ENCODE data around the gene S100A3. TPM values are rescaled to one million over a fixed set of nuclear protein-coding genes. Genes with fewer than 3 reads are reported as not detected.

S100A3 gene
- polyA plus RNA-seq, 1 donor from 2014 or later, result not detected

DNA sequence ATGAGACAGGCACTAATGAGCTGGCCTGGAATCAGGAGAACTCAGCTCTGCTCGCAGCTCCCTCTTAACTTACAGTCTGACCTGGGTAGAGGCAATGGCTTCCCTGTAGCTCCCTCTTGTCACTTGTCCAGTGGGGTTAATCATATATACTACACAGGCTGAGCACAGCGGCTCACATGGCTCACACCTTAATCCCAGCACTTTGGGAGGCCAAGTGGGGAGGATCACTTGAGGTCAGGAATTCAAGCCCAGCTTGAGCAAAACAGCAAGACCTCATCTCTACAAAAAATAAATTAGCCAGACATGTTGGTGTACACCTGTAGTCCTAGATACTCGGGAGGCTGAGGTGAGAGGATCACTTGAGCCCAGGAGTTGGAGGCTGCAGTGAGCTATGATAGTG is 17.4 kb downstream of the S100A3 start:
- no peaks in the 10 kb centered on the region for H3F3A ChIP-seq (ENCODE audit: insufficient read depth, low read length, poor library complexity, severe bottlenecking)
- no peaks in the 10 kb centered on the region for H3K79me2 ChIP-seq (replicated peaks; ENCODE audit: insufficient read depth, low read length)
- no peaks in the 10 kb centered on the region for H3K9me3 ChIP-seq (ENCODE audit: low read length)
- no peak overlapping the region for H3K9ac ChIP-seq (ENCODE audit: low read length)
- H3K9me2 ChIP-seq (ENCODE audit: insufficient read depth, low read length), result no peaks in the 10 kb centered on the region
- no peak for TF ChIP-seq MXI1 (conservative IDR thresholded peaks at IDR 0.05; ENCODE audit: poor library complexity, severe bottlenecking)
- no peak overlapping the region for H3K4me3 ChIP-seq (ENCODE audit: low read length)
- H3K36me3 ChIP-seq (ENCODE audit: insufficient read depth, low read length), result no peaks in the 10 kb centered on the region
- H4K20me1 ChIP-seq (ENCODE audit: insufficient read depth), result no peaks in the 10 kb centered on the region
- no peak overlapping the region for H2AFZ ChIP-seq (ENCODE audit: low read depth, low read length)
- H3K27ac ChIP-seq (ENCODE audit: low read length), result no peak overlapping the region
- peaks cover 5% of the 10 kb centered on the region for H3K27me3 ChIP-seq (ENCODE audit: insufficient read depth, low read depth, low read length)
- no peak overlapping the region for H3K4me2 ChIP-seq (ENCODE audit: low read length)

DNA sequence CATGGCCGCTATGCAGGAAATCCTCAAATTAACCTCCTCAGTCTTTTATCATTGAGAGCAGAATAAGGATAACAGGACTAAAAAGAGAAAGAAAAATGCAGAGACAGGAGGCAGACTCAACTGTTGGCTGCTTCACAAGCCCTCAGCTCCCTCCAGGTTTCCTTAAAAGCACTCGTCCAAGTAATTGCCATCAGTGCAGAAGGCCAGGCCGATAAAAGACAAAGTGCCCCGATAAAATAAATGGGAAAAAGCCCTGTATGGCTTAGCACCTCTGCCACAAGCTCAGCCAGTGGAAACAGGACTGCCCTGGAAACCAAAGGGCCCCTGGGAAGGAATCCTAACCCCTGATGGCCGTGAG is 21.4 kb downstream of the S100A3 start:
- H2AFZ ChIP-seq (ENCODE audit: low read depth, low read length), result no peak overlapping the region

DNA sequence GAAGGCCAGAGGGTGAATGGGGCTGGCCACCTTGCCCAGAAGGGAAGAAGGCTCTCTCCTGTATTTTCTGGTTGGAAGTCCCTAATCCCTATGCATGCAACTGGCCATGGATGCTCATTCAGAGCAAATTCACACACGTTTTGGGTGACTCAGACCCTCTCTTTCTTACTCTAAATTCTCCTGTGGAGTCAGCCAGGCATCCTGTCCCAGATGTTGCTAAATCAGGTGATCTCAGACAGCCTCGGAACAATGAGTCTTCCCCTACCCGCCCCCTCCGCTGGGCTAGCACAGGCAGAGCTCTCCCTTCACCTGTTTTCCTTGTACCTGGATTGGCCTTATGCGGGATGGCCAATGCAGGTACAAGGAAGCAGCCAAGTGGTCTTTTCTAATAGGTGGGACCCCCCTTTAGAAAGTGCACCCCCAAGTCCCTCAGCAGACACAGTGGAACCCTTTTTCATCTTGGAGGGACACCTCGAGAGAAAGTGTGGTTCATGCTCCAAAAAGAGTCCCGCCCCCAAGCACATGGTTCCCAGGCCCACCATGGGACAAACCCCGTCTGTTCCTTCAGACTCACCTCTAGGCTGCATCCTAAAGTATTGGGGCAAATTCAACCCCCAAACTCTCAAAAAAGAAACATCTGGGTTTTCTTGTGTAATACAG is 21.9 kb downstream of the S100A3 start:
- no peak overlapping the region for H3K9ac ChIP-seq (ENCODE audit: low read length)
- no peaks in the 10 kb centered on the region for H3K9me3 ChIP-seq (ENCODE audit: low read length)
- H3K27ac ChIP-seq (ENCODE audit: low read length), result no peak overlapping the region
- H3K27me3 ChIP-seq (ENCODE audit: insufficient read depth, low read depth, low read length), result no peaks in the 10 kb centered on the region
- no peaks in the 10 kb centered on the region for H3K36me3 ChIP-seq (ENCODE audit: insufficient read depth, low read length)
- no peak overlapping the region for H3K4me2 ChIP-seq (ENCODE audit: low read length)
- H3K4me3 ChIP-seq (ENCODE audit: low read length), result no peak overlapping the region
- H4K20me1 ChIP-seq (ENCODE audit: insufficient read depth), result no peaks in the 10 kb centered on the region
- no peak overlapping the region for H2AFZ ChIP-seq (ENCODE audit: low read depth, low read length)
- TF ChIP-seq EZH2 (IDR thresholded peaks at IDR 0.05; ENCODE audit: borderline replicate concordance, insufficient read depth, low read length, poor library complexity, severe bottlenecking) (no peak), RAD21 (conservative IDR thresholded peaks at IDR 0.05) (no peak)
- TF ChIP-seq, protein P1, sequence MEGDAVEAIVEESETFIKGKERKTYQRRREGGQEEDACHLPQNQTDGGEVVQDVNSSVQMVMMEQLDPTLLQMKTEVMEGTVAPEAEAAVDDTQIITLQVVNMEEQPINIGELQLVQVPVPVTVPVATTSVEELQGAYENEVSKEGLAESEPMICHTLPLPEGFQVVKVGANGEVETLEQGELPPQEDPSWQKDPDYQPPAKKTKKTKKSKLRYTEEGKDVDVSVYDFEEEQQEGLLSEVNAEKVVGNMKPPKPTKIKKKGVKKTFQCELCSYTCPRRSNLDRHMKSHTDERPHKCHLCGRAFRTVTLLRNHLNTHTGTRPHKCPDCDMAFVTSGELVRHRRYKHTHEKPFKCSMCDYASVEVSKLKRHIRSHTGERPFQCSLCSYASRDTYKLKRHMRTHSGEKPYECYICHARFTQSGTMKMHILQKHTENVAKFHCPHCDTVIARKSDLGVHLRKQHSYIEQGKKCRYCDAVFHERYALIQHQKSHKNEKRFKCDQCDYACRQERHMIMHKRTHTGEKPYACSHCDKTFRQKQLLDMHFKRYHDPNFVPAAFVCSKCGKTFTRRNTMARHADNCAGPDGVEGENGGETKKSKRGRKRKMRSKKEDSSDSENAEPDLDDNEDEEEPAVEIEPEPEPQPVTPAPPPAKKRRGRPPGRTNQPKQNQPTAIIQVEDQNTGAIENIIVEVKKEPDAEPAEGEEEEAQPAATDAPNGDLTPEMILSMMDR (IDR thresholded peaks at IDR 0.05; ENCODE audit: poor library complexity, severe bottlenecking), result no peak
- no peaks in the 10 kb centered on the region for H3K79me2 ChIP-seq (replicated peaks; ENCODE audit: insufficient read depth, low read length)
- no peaks in the 10 kb centered on the region for H3F3A ChIP-seq (ENCODE audit: insufficient read depth, low read length, poor library complexity, severe bottlenecking)
- no peaks in the 10 kb centered on the region for H3K9me2 ChIP-seq (ENCODE audit: insufficient read depth, low read length)

More for the DNA sequence above, 21.4 kb downstream of the S100A3 start:
- Histone ChIP-seq H3K4me3 (ENCODE audit: low read length) (no peak overlapping the region), H3K27me3 (ENCODE audit: insufficient read depth, low read depth, low read length) (no peaks in the 10 kb centered on the region), H3K9me2 (ENCODE audit: insufficient read depth, low read length) (no peaks in the 10 kb centered on the region), H4K20me1 (ENCODE audit: insufficient read depth) (no peaks in the 10 kb centered on the region), H3K36me3 (ENCODE audit: insufficient read depth, low read length) (no peaks in the 10 kb centered on the region), H3K9ac (ENCODE audit: low read length) (no peak overlapping the region), H3K79me2 (replicated peaks; ENCODE audit: insufficient read depth, low read length) (no peaks in the 10 kb centered on the region), H3K4me2 (ENCODE audit: low read length) (no peak overlapping the region), H3K9me3 (ENCODE audit: low read length) (no peaks in the 10 kb centered on the region), H3F3A (ENCODE audit: insufficient read depth, low read length, poor library complexity, severe bottlenecking) (no peaks in the 10 kb centered on the region), H3K27ac (ENCODE audit: low read length) (no peak overlapping the region)
- TF ChIP-seq TAF1 (IDR thresholded peaks at IDR 0.05; ENCODE audit: low read depth) (no peak), RAD21 (conservative IDR thresholded peaks at IDR 0.05) (no peak), SMC3 (conservative IDR thresholded peaks at IDR 0.05; ENCODE audit: poor library complexity) (no peak)
- TF ChIP-seq, protein P1 (IDR thresholded peaks at IDR 0.05; ENCODE audit: poor library complexity, severe bottlenecking), result no peak

All from neural cell (in vitro differentiated cells).